HG02973 (cell line): ENCODE data around the gene JUNB.
A peak's percentile ranks its signal among the peaks of the same experiment; 100 is the strongest.

Experiments
- ATAC-seq: cut with Tn5 transposase; IDR thresholded peaks from one replicate; pipeline ENCODE4 v1.9.1; 2021; ENCODE audit warnings: moderate library complexity; ENCODE audit not compliant: unreplicated experiment

JUNB gene

GRCh38 chr19:12791345-12792050 lies at the start of gene JUNB:
Gene JUNB, plus strand, starts transcription at chr19:12791486. Its CDS starts 286 bp downstream, at chr19:12791772.
- ATAC-seq = peak; percentile 19

- no peak for ATAC-seq
These were observed 46.0 kb upstream of the JUNB start for GRCh38 chr19:12745166-12745897.

- no peak for ATAC-seq
These were observed 42.8 kb upstream of the JUNB start for GRCh38 chr19:12748489-12748888.

GRCh38 chr19:12749938-12750521 lies 41.3 kb upstream of the JUNB start:
- no peak for ATAC-seq

GRCh38 chr19:12750851-12751250 lies 40.4 kb upstream of the JUNB start:
- no peak for ATAC-seq

GRCh38 chr19:12751635-12752034 lies 39.7 kb upstream of the JUNB start, which contains the start of gene BEST2:
Gene BEST2, plus strand, starts transcription at chr19:12751791. Its CDS starts 802 bp downstream, at chr19:12752593.
- no peak for ATAC-seq

- ATAC-seq = no peak
These were observed 39.1 kb upstream of the JUNB start for GRCh38 chr19:12752056-12752781.

- no peak for ATAC-seq
These were observed 36.7 kb upstream of the JUNB start for GRCh38 chr19:12754465-12755196.

GRCh38 chr19:12756150-12756883 lies 35.0 kb upstream of the JUNB start:
- ATAC-seq = no peak

- ATAC-seq = no peak
These were observed 33.6 kb upstream of the JUNB start for GRCh38 chr19:12757544-12758274.

GRCh38 chr19:12759686-12760085 lies 31.6 kb upstream of the JUNB start:
- ATAC-seq = no peak

GRCh38 chr19:12763100-12763499 lies 28.2 kb upstream of the JUNB start:
- no peak for ATAC-seq

GRCh38 chr19:12764698-12765097 lies 26.6 kb upstream of the JUNB start:
- no peak for ATAC-seq

GRCh38 chr19:12766051-12766521 lies 25.2 kb upstream of the JUNB start:
- ATAC-seq = no peak

- ATAC-seq = no peak
These were observed 24.1 kb upstream of the JUNB start for GRCh38 chr19:12767150-12767549.

- ATAC-seq = no peak
These were observed 23.6 kb upstream of the JUNB start for GRCh38 chr19:12767666-12768065.

GRCh38 chr19:12769689-12770088 lies 21.6 kb upstream of the JUNB start:
- no peak for ATAC-seq

- ATAC-seq = no peak
These were observed 20.4 kb upstream of the JUNB start for GRCh38 chr19:12770922-12771321.

GRCh38 chr19:12772323-12772722 lies 19.0 kb upstream of the JUNB start:
- no peak for ATAC-seq
